Left ventricle myocardium inferior (tissue), 1 donor: ENCODE results near the gene DENND10. TPM values are rescaled to one million over a fixed set of nuclear protein-coding genes. Genes with fewer than 3 reads are reported as not detected.

Experiments used
- DNase-seq: peaks from one replicate; pipeline ENCODE4 v3.0.0-alpha.2; 2020
- H3K27ac ChIP-seq: fragments of 200-600 bp; replicated peaks from 2 replicates; pipeline ENCODE4 v1.8.0; 2021
- H3K27me3 ChIP-seq: fragments of 200-600 bp; 2 replicates; pipeline ENCODE4 v1.8.0; 2021; ENCODE audit warnings: low read depth
- H3K36me3 ChIP-seq: fragments of 200-600 bp; 2 replicates; pipeline ENCODE4 v1.8.0; 2021
- H3K4me1 ChIP-seq: fragments of 200-600 bp; 2 replicates; pipeline ENCODE4 v1.8.0; 2021
- H3K4me3 ChIP-seq: fragments of 200-600 bp; 2 replicates; pipeline ENCODE4 v1.8.0; 2021; ENCODE audit warnings: mild to moderate bottlenecking, moderate library complexity
- H3K9me3 ChIP-seq: fragments of 200-600 bp; replicated peaks from 2 replicates; pipeline ENCODE4 v1.8.0; 2021
- CTCF ChIP-seq: fragments of 200-600 bp; IDR thresholded peaks from 2 replicates; pipeline ENCODE4 v1.8.0; 2021; ENCODE audit warnings: antibody characterized with exemption, mild to moderate bottlenecking, borderline replicate concordance
- intact Hi-C: fragments of 100-400 bp; cut with micrococcal nuclease; formaldehyde crosslinking; loops from one replicate; pipeline ENCODE4 v1.11.0; 2022
- total RNA-seq: library from RNA; stranded (reverse); fragmentation: NEBNext Ultra II Directional; extraction: Animal tissue kit (Norgen Biotek cat#: 25700); gene quantifications from one replicate; pipeline ENCODE4 v1.2.1, GENCODE V29; 2021
- donor health status: DM: no; HTN: yes; CAD: no; lungs with severe emphysema.

The DENND10 gene
- total RNA-seq, 1 donor from 2014 or later: 18.3 TPM

GRCh38 chr10:119112056-119112455 is 8.1 kb downstream of the DENND10 start:
- no peak for TF ChIP-seq CTCF
- intact Hi-C loops: no loop called here
- Histone ChIP-seq H3K4me3 (no peak overlapping the region), H3K27ac (no peak overlapping the region), H3K4me1 (no peaks in the 10 kb centered on the region), H3K27me3 (no peaks in the 10 kb centered on the region), H3K36me3 (peaks cover 74% of the 10 kb centered on the region), H3K9me3 (no peaks in the 10 kb centered on the region)
- no peak for DNase-seq

GRCh38 chr10:119113751-119114732 is 10.1 kb downstream of the DENND10 start:
- DNase-seq: no peak
- no peaks in the 10 kb centered on the region for H3K9me3 ChIP-seq
- intact Hi-C loops: no loop called here
- H3K27me3 ChIP-seq: no peaks in the 10 kb centered on the region
- H3K27ac ChIP-seq: no peak overlapping the region
- H3K36me3 ChIP-seq: peaks cover 83% of the 10 kb centered on the region
- H3K4me1 ChIP-seq: no peaks in the 10 kb centered on the region
- TF ChIP-seq CTCF: no peak
- no peak overlapping the region for H3K4me3 ChIP-seq

GRCh38 chr10:119115926-119116325 is 12.0 kb downstream of the DENND10 start:
- H3K4me3 ChIP-seq: no peak overlapping the region
- peaks cover 14% of the 10 kb centered on the region for H3K4me1 ChIP-seq
- no peaks in the 10 kb centered on the region for H3K9me3 ChIP-seq
- no peak for DNase-seq
- intact Hi-C loops: no loop called here
- no peak overlapping the region for H3K27ac ChIP-seq
- no peak for TF ChIP-seq CTCF
- H3K36me3 ChIP-seq: peaks cover 80% of the 10 kb centered on the region
- no peaks in the 10 kb centered on the region for H3K27me3 ChIP-seq

GRCh38 chr10:119116326-119116951 is 12.5 kb downstream of the DENND10 start:
- DNase-seq: no peak
- H3K4me3 ChIP-seq: no peak overlapping the region
- no peak for TF ChIP-seq CTCF
- no peaks in the 10 kb centered on the region for H3K27me3 ChIP-seq
- H3K36me3 ChIP-seq: peaks cover 78% of the 10 kb centered on the region
- no peak overlapping the region for H3K27ac ChIP-seq
- H3K4me1 ChIP-seq: peaks cover 15% of the 10 kb centered on the region
- no peaks in the 10 kb centered on the region for H3K9me3 ChIP-seq
- intact Hi-C loops: no loop called here

GRCh38 chr10:119118231-119118630 is 14.3 kb downstream of the DENND10 start:
- H3K27ac ChIP-seq: no peak overlapping the region
- H3K27me3 ChIP-seq: no peaks in the 10 kb centered on the region
- intact Hi-C loops: no loop called here
- H3K4me1 ChIP-seq: peaks cover 15% of the 10 kb centered on the region
- H3K36me3 ChIP-seq: peaks cover 78% of the 10 kb centered on the region
- no peak overlapping the region for H3K4me3 ChIP-seq
- no peak for TF ChIP-seq CTCF
- no peaks in the 10 kb centered on the region for H3K9me3 ChIP-seq
- no peak for DNase-seq
